Measurements from ENCODE around the gene INSC. TPM values are rescaled to one million over a fixed set of nuclear protein-coding genes. Genes with fewer than 3 reads are reported as not detected.
"Not testable (repeated sequence)": the region's sequence is repeated elsewhere in the genome, so short reads cannot be mapped to it uniquely, and the experiment has no call there.

Gene INSC
- total RNA-seq = 0.09 TPM in 1 of 2 replicates, not detected in the other

GRCh38 chr11:15114501-15115475 is at the start of gene INSC:
INSC (plus strand) TSS chr11:15114923; CDS start chr11:15149175, 34,252 bp downstream.
- H3K9me3 Mint-ChIP-seq = peaks cover 8% of the 10 kb centered on the region
- peaks cover 38% of the 10 kb centered on the region for H3K4me1 Mint-ChIP-seq
- H3K36me3 Mint-ChIP-seq (ENCODE audit: low read depth) = no peaks in the 10 kb centered on the region
- intact Hi-C loops (cut with micrococcal nuclease) = loop anchor here (5.0 to 10.0 kb wide), 2 partner anchors 43 to 1790 kb away; no protein-coding TSS in a partner anchor
- H3K4me3 Mint-ChIP-seq = peak within 1 kb of the TSS; percentile 16
- H3K27me3 Mint-ChIP-seq = peaks cover 27% of the 10 kb centered on the region
- DNase-seq = peak; percentile 54
- H3K27ac Mint-ChIP-seq = no peak within 1 kb of the TSS

GRCh38 chr11:15069751-15070150 is 45.0 kb upstream of the INSC start:
- peaks cover 24% of the 10 kb centered on the region for H3K27me3 Mint-ChIP-seq
- H3K9me3 Mint-ChIP-seq = peaks cover 11% of the 10 kb centered on the region
- DNase-seq; H3K36me3 Mint-ChIP-seq (ENCODE audit: low read depth); H3K27ac Mint-ChIP-seq; H3K4me3 Mint-ChIP-seq: not testable (repeated sequence)
- peaks cover 16% of the 10 kb centered on the region for H3K4me1 Mint-ChIP-seq
- intact Hi-C loops (cut with micrococcal nuclease) = loop anchor here (10.0 kb wide), 1 partner anchor 545 kb away; the partner anchor contains the start of gene PSMA1

GRCh38 chr11:15071556-15072255 is 43.0 kb upstream of the INSC start:
- peaks cover 16% of the 10 kb centered on the region for H3K4me1 Mint-ChIP-seq
- H3K27ac Mint-ChIP-seq = no peak overlapping the region
- intact Hi-C loops (cut with micrococcal nuclease) = loop anchor here (10.0 kb wide), 1 partner anchor 547 kb away; the partner anchor contains the start of gene PSMA1
- H3K27me3 Mint-ChIP-seq = peaks cover 31% of the 10 kb centered on the region
- DNase-seq = no peak
- peaks cover 11% of the 10 kb centered on the region for H3K9me3 Mint-ChIP-seq
- H3K4me3 Mint-ChIP-seq = no peak overlapping the region
- no peaks in the 10 kb centered on the region for H3K36me3 Mint-ChIP-seq (ENCODE audit: low read depth)

- Mint-ChIP-seq H3K4me3 (peak overlapping the region; percentile 59), H3K27me3 (peaks cover 34% of the 10 kb centered on the region), H3K9me3 (peaks cover 11% of the 10 kb centered on the region), H3K27ac (no peak overlapping the region), H3K4me1 (peaks cover 16% of the 10 kb centered on the region), H3K36me3 (ENCODE audit: low read depth) (no peaks in the 10 kb centered on the region)
- DNase-seq = no peak
- intact Hi-C loops (cut with micrococcal nuclease) = loop anchor here (10.0 kb wide), 1 partner anchor 548 kb away; the partner anchor contains the start of gene PSMA1
Observed at GRCh38 chr11:15072551-15073143, 42.1 kb upstream of the INSC start.

GRCh38 chr11:15073361-15074205 is 41.1 kb upstream of the INSC start, which contains the start of gene CALCB:
CALCB (plus strand) TSS chr11:15073593; CDS start chr11:15074719, 1,126 bp downstream.
- H3K27me3 Mint-ChIP-seq = peaks cover 34% of the 10 kb centered on the region
- peak; percentile 71 for DNase-seq
- peaks cover 6% of the 10 kb centered on the region for H3K9me3 Mint-ChIP-seq
- peak within 1 kb of the TSS; percentile 59 for H3K27ac Mint-ChIP-seq
- peaks cover 16% of the 10 kb centered on the region for H3K4me1 Mint-ChIP-seq
- peak within 1 kb of the TSS; percentile 84 for H3K4me3 Mint-ChIP-seq
- intact Hi-C loops (cut with micrococcal nuclease) = loop anchor here (1.0 to 10.0 kb wide), 2 partner anchors 99 to 549 kb away; partner anchors contain the start of gene PSMA1
- H3K36me3 Mint-ChIP-seq (ENCODE audit: low read depth) = no peaks in the 10 kb centered on the region

GRCh38 chr11:15074206-15075161 is 40.2 kb upstream of the INSC start:
- peak overlapping the region; percentile 59 for H3K27ac Mint-ChIP-seq
- H3K27me3 Mint-ChIP-seq = peaks cover 37% of the 10 kb centered on the region
- peak; percentile 95 for DNase-seq
- H3K9me3 Mint-ChIP-seq = peaks cover 2% of the 10 kb centered on the region
- H3K4me3 Mint-ChIP-seq = peak overlapping the region; percentile 84
- no peaks in the 10 kb centered on the region for H3K36me3 Mint-ChIP-seq (ENCODE audit: low read depth)
- intact Hi-C loops (cut with micrococcal nuclease) = loop anchor here (1.0 to 10.0 kb wide), 4 partner anchors 100 to 550 kb away; partner anchors contain the start of gene PSMA1
- peaks cover 16% of the 10 kb centered on the region for H3K4me1 Mint-ChIP-seq

GRCh38 chr11:15075162-15075526 is 39.6 kb upstream of the INSC start:
- Mint-ChIP-seq H3K36me3 (ENCODE audit: low read depth) (no peaks in the 10 kb centered on the region), H3K4me1 (peaks cover 16% of the 10 kb centered on the region), H3K4me3 (no peak overlapping the region), H3K27ac (no peak overlapping the region), H3K27me3 (peaks cover 40% of the 10 kb centered on the region), H3K9me3 (no peaks in the 10 kb centered on the region)
- no peak for DNase-seq
- intact Hi-C loops (cut with micrococcal nuclease) = loop anchor here (1.0 to 10.0 kb wide), 3 partner anchors 167 to 550 kb away; partner anchors contain the start of gene PSMA1

GRCh38 chr11:15091175-15091574 is 23.5 kb upstream of the INSC start:
- intact Hi-C loops (cut with micrococcal nuclease) = no loop called here

GRCh38 chr11:15091625-15092024 is 23.1 kb upstream of the INSC start:
- H3K9me3 Mint-ChIP-seq = no peaks in the 10 kb centered on the region
- H3K4me1 Mint-ChIP-seq = peaks cover 2% of the 10 kb centered on the region
- H3K27me3 Mint-ChIP-seq = peaks cover 39% of the 10 kb centered on the region
- H3K36me3 Mint-ChIP-seq (ENCODE audit: low read depth) = no peaks in the 10 kb centered on the region
- DNase-seq = peak; percentile 51
- H3K27ac Mint-ChIP-seq = no peak overlapping the region
- intact Hi-C loops (cut with micrococcal nuclease) = no loop called here
- no peak overlapping the region for H3K4me3 Mint-ChIP-seq

More at GRCh38 chr11:15091175-15091574, 23.5 kb upstream of the INSC start:
- Mint-ChIP-seq H3K36me3 (ENCODE audit: low read depth) (no peaks in the 10 kb centered on the region), H3K9me3 (no peaks in the 10 kb centered on the region), H3K4me3 (no peak overlapping the region), H3K27me3 (peaks cover 42% of the 10 kb centered on the region), H3K4me1 (peaks cover 2% of the 10 kb centered on the region), H3K27ac (no peak overlapping the region)
- DNase-seq = no peak

- Mint-ChIP-seq H3K27me3 (peaks cover 31% of the 10 kb centered on the region), H3K9me3 (peaks cover 3% of the 10 kb centered on the region), H3K36me3 (ENCODE audit: low read depth) (no peaks in the 10 kb centered on the region), H3K4me3 (no peak overlapping the region), H3K27ac (no peak overlapping the region), H3K4me1 (peaks cover 2% of the 10 kb centered on the region)
- DNase-seq = peak; percentile 51
- intact Hi-C loops (cut with micrococcal nuclease) = no loop called here
Observed at GRCh38 chr11:15093432-15093831, 21.3 kb upstream of the INSC start.

- no peak for DNase-seq
- peaks cover 3% of the 10 kb centered on the region for H3K9me3 Mint-ChIP-seq
- no peak overlapping the region for H3K4me3 Mint-ChIP-seq
- H3K27me3 Mint-ChIP-seq = peaks cover 46% of the 10 kb centered on the region
- H3K4me1 Mint-ChIP-seq = no peaks in the 10 kb centered on the region
- H3K27ac Mint-ChIP-seq = no peak overlapping the region
- intact Hi-C loops (cut with micrococcal nuclease) = no loop called here
- no peaks in the 10 kb centered on the region for H3K36me3 Mint-ChIP-seq (ENCODE audit: low read depth)
Observed at GRCh38 chr11:15095736-15096228, 18.9 kb upstream of the INSC start.
